Peyer's patch (tissue), 4 donors: Measurements from ENCODE around the gene PSMB3. TPM values are rescaled to one million over a fixed set of nuclear protein-coding genes. Genes with fewer than 3 reads are reported as not detected.

ENCODE experiments used
- DNase-seq, 3 donors: peaks; one replicate each; pipeline ENCODE4 v3.0.0-alpha.2; 2017 to 2019
- H3K27ac ChIP-seq, 4 donors: fragments of 200-600 bp; sonication (generic); one replicate each; pipeline ENCODE4 v1.5.1; 2016 to 2019
- H3K27me3 ChIP-seq, 2 donors: fragments of 200-600 bp; sonication (generic); one replicate each; pipeline ENCODE4 v1.5.1; 2019
- H3K36me3 ChIP-seq, 3 donors: fragments of 200-600 bp; sonication (generic); one replicate each; pipeline ENCODE4 v1.5.1; 2016 to 2019
- H3K4me1 ChIP-seq, 4 donors: fragments of 200-600 bp; sonication (generic); one replicate each; pipeline ENCODE4 v1.5.1; 2016 to 2019
- H3K4me3 ChIP-seq, 4 donors: fragments of 200-600 bp; sonication (generic); 1 replicate in 3 of 4; 2 replicates in 1 of 4; pipeline ENCODE4 v1.5.1; 2016 to 2019; ENCODE audit warnings: mild to moderate bottlenecking in 1 of 4
- H3K9me3 ChIP-seq, 4 donors: fragments of 200-600 bp; sonication (generic); one replicate each; pipeline ENCODE4 v1.5.1; 2016 to 2019; ENCODE audit warnings: mild to moderate bottlenecking in 1 of 4
- CTCF ChIP-seq, 6 experiments: fragments of 450-650 bp in 4 of 6; fragments of 200-600 bp in 2 of 6; sonication (generic) in 1 of 6; IDR thresholded peaks; one replicate each; pipeline ENCODE4 v1.5.1; 2017 to 2019; ENCODE audit warnings: antibody characterized with exemption in 6 of 6, mild to moderate bottlenecking in 3 of 6, moderate library complexity in 1 of 6
- POLR2A ChIP-seq, 2 donors: fragments of 450-650 bp; IDR thresholded peaks; one replicate each; pipeline ENCODE4 v1.5.1; 2017; ENCODE audit warnings: antibody characterized with exemption in 2 of 2, mild to moderate bottlenecking in 2 of 2, moderate library complexity in 2 of 2
- total RNA-seq, 4 donors: library from RNA; depleted of rRNA; stranded (reverse); fragments of >200 nt; gene quantifications; one replicate each; pipeline ENCODE4 v1.1.0, GENCODE V29; 2016

Gene PSMB3
- total RNA-seq, 4 donors from 2014 or later: 106 to 165 (median 109) TPM

- Histone ChIP-seq H3K27ac (no peak overlapping the region), H3K4me1 (peaks cover 7 to 65% (median 12%) of the 10 kb centered on the region in 4 donors), H3K27me3 (no peaks in the 10 kb centered on the region), H3K4me3 (no peak overlapping the region), H3K36me3 (peaks cover 0 to 38% (median 0%) of the 10 kb centered on the region in 3 donors), H3K9me3 (no peaks in the 10 kb centered on the region)
- peak; percentile 68 to 82 (median 76) for DNase-seq
- TF ChIP-seq CTCF (IDR thresholded peaks at IDR 0.05) (peak; percentile 81 to 97 (median 93)), POLR2A (IDR thresholded peaks at IDR 0.05) (no peak)
Observed at GRCh38 chr17:38735161-38735997, 17.2 kb upstream of the PSMB3 start.

GRCh38 chr17:38738007-38738662, 14.4 kb upstream of the PSMB3 start:
- DNase-seq: peak in 1 of 3 donors; percentile 48
- no peak overlapping the region for H3K27ac ChIP-seq
- TF ChIP-seq CTCF (IDR thresholded peaks at IDR 0.05) (no peak), POLR2A (IDR thresholded peaks at IDR 0.05) (no peak)
- H3K4me3 ChIP-seq: no peak overlapping the region
- H3K4me1 ChIP-seq: peaks cover 0 to 73% (median 8%) of the 10 kb centered on the region in 4 donors
- no peaks in the 10 kb centered on the region for H3K27me3 ChIP-seq
- H3K9me3 ChIP-seq: no peaks in the 10 kb centered on the region
- H3K36me3 ChIP-seq: peaks cover 0 to 38% (median 0%) of the 10 kb centered on the region in 3 donors

GRCh38 chr17:38738686-38739085, 13.9 kb upstream of the PSMB3 start:
- no peak for TF ChIP-seq POLR2A (IDR thresholded peaks at IDR 0.05)
- no peak for TF ChIP-seq CTCF (IDR thresholded peaks at IDR 0.05)
- peaks cover 0 to 73% (median 6%) of the 10 kb centered on the region in 4 donors for H3K4me1 ChIP-seq
- H3K4me3 ChIP-seq: no peak overlapping the region
- H3K27ac ChIP-seq: peak overlapping the region in 1 of 4 donors; percentile 26
- peaks cover 0 to 38% (median 0%) of the 10 kb centered on the region in 3 donors for H3K36me3 ChIP-seq
- H3K27me3 ChIP-seq: no peaks in the 10 kb centered on the region
- no peak for DNase-seq
- no peaks in the 10 kb centered on the region for H3K9me3 ChIP-seq

- Histone ChIP-seq H3K27me3 (no peaks in the 10 kb centered on the region), H3K4me3 (no peak overlapping the region), H3K9me3 (no peaks in the 10 kb centered on the region), H3K27ac (peak overlapping the region in 1 of 4 donors; percentile 26), H3K36me3 (peaks cover 0 to 38% (median 0%) of the 10 kb centered on the region in 3 donors), H3K4me1 (peaks cover 0 to 73% (median 5%) of the 10 kb centered on the region in 4 donors)
- no peak for TF ChIP-seq POLR2A (IDR thresholded peaks at IDR 0.05)
- TF ChIP-seq CTCF (IDR thresholded peaks at IDR 0.05): no peak
- DNase-seq: peak in 2 of 3 donors; percentile 53 to 79
Observed at GRCh38 chr17:38739305-38739704, 13.2 kb upstream of the PSMB3 start.

GRCh38 chr17:38740044-38740443, 12.5 kb upstream of the PSMB3 start:
- H3K4me1 ChIP-seq: peaks cover 0 to 70% (median 4%) of the 10 kb centered on the region in 4 donors
- H3K4me3 ChIP-seq: no peak overlapping the region
- H3K27me3 ChIP-seq: no peaks in the 10 kb centered on the region
- TF ChIP-seq CTCF (IDR thresholded peaks at IDR 0.05): no peak
- TF ChIP-seq POLR2A (IDR thresholded peaks at IDR 0.05): no peak
- H3K9me3 ChIP-seq: no peaks in the 10 kb centered on the region
- no peak for DNase-seq
- H3K36me3 ChIP-seq: peaks cover 0 to 38% (median 0%) of the 10 kb centered on the region in 3 donors
- H3K27ac ChIP-seq: peak overlapping the region in 1 of 4 donors; percentile 26
